Activated CD8-positive, alpha-beta memory T cell treated with anti-CD3 and anti-CD28 coated beads, Interleukin-2, amount 10 ng/mL, durations not matched to agents 7 days and 5 days (primary cell): ENCODE data around the gene TMEM30A. TPM values are rescaled to one million over a fixed set of nuclear protein-coding genes. Genes with fewer than 3 reads are reported as not detected.

Source experiments
- ATAC-seq: fragments of 150-1000 bp; cut with Tn5 transposase; one replicate; pipeline ENCODE4 v1.10.0; 2021; ENCODE audit warnings: moderate library complexity
- CTCF ChIA-PET: fragments of 350-600 bp; sonication (Branson Sonifier 250); formaldehyde crosslinking; loops from one replicate; lab custom pipeline; 2021; ENCODE audit warnings: antibody characterized with exemption; lab: Charles Lee
- DNase-seq: peaks from one replicate; pipeline ENCODE4 v3.0.0-alpha.2; 2020
- H3K27ac Mint-ChIP-seq: one replicate; pipeline ENCODE4 v1.8.0; 2021; ENCODE audit warnings: mild to moderate bottlenecking, mixed read lengths
- H3K27me3 Mint-ChIP-seq: one replicate; pipeline ENCODE4 v1.8.0; 2021; ENCODE audit warnings: mixed read lengths
- H3K36me3 Mint-ChIP-seq: one replicate; pipeline ENCODE4 v1.8.0; 2021; ENCODE audit warnings: mild to moderate bottlenecking, mixed read lengths
- H3K4me1 Mint-ChIP-seq: one replicate; pipeline ENCODE4 v1.8.0; 2021; ENCODE audit warnings: mixed read lengths
- H3K4me3 Mint-ChIP-seq: one replicate; pipeline ENCODE4 v1.8.0; 2021; ENCODE audit warnings: mild to moderate bottlenecking, moderate library complexity, mixed read lengths
- H3K9me3 Mint-ChIP-seq: one replicate; pipeline ENCODE4 v1.8.0; 2022; ENCODE audit warnings: low read depth, mixed read lengths
- total RNA-seq, 2 experiments: library from RNA; stranded (reverse); gene quantifications; one replicate each; pipeline ENCODE4 v1.2.3, GENCODE V29; 2021

Gene TMEM30A
- total RNA-seq, 2 experiments from 2014 or later, result 39.9 to 54.4 TPM

- H3K4me3 Mint-ChIP-seq, result no peak overlapping the region
- H3K9me3 Mint-ChIP-seq, result no peaks in the 10 kb centered on the region
- no peak overlapping the region for H3K27ac Mint-ChIP-seq
- DNase-seq, result no peak
- CTCF ChIA-PET, result interaction anchor here (0.7 kb wide), 1 partner anchor 18 kb away, joined by 3 read pairs; no protein-coding TSS in a partner anchor
- peaks cover 36% of the 10 kb centered on the region for H3K36me3 Mint-ChIP-seq
- ATAC-seq, result no peak
- H3K27me3 Mint-ChIP-seq, result no peaks in the 10 kb centered on the region
- H3K4me1 Mint-ChIP-seq, result peaks cover 11% of the 10 kb centered on the region
Measured at GRCh38 chr6:75236630-75237029, 48.0 kb downstream of the TMEM30A start.

GRCh38 chr6:75235271-75235670 lies 49.3 kb downstream of the TMEM30A start:
- H3K4me3 Mint-ChIP-seq, result no peak overlapping the region
- no peak for ATAC-seq
- CTCF ChIA-PET, result interaction anchor here (0.6 kb wide), 1 partner anchor 328 kb away, joined by 3 read pairs; no protein-coding TSS in a partner anchor
- H3K27me3 Mint-ChIP-seq, result no peaks in the 10 kb centered on the region
- H3K36me3 Mint-ChIP-seq, result peaks cover 29% of the 10 kb centered on the region
- no peak overlapping the region for H3K27ac Mint-ChIP-seq
- DNase-seq, result no peak
- H3K4me1 Mint-ChIP-seq, result peaks cover 4% of the 10 kb centered on the region
- H3K9me3 Mint-ChIP-seq, result no peaks in the 10 kb centered on the region

- Mint-ChIP-seq H3K4me1 (peaks cover 4% of the 10 kb centered on the region), H3K4me3 (no peak overlapping the region), H3K27ac (no peak overlapping the region), H3K9me3 (no peaks in the 10 kb centered on the region), H3K36me3 (peaks cover 21% of the 10 kb centered on the region), H3K27me3 (no peaks in the 10 kb centered on the region)
- DNase-seq, result no peak
- CTCF ChIA-PET, result no interaction called here
- ATAC-seq, result no peak
Measured at GRCh38 chr6:75234126-75234865, 50.3 kb downstream of the TMEM30A start.

- Mint-ChIP-seq H3K27ac (no peak overlapping the region), H3K9me3 (no peaks in the 10 kb centered on the region), H3K4me1 (peaks cover 2% of the 10 kb centered on the region), H3K36me3 (peaks cover 14% of the 10 kb centered on the region), H3K4me3 (no peak overlapping the region), H3K27me3 (no peaks in the 10 kb centered on the region)
- DNase-seq (no peak), ATAC-seq (no peak)
- CTCF ChIA-PET, result no interaction called here
Measured at GRCh38 chr6:75233092-75233615, 51.4 kb downstream of the TMEM30A start.

GRCh38 chr6:75230484-75231325 lies 53.9 kb downstream of the TMEM30A start:
- H3K4me1 Mint-ChIP-seq, result peaks cover 2% of the 10 kb centered on the region
- no peaks in the 10 kb centered on the region for H3K9me3 Mint-ChIP-seq
- ATAC-seq (no peak), DNase-seq (no peak)
- CTCF ChIA-PET, result no interaction called here
- no peaks in the 10 kb centered on the region for H3K36me3 Mint-ChIP-seq
- H3K27me3 Mint-ChIP-seq, result peaks cover 7% of the 10 kb centered on the region
- H3K4me3 Mint-ChIP-seq, result no peak overlapping the region
- no peak overlapping the region for H3K27ac Mint-ChIP-seq

- DNase-seq (no peak), ATAC-seq (no peak)
- peaks cover 2% of the 10 kb centered on the region for H3K4me1 Mint-ChIP-seq
- H3K27me3 Mint-ChIP-seq, result peaks cover 26% of the 10 kb centered on the region
- H3K9me3 Mint-ChIP-seq, result no peaks in the 10 kb centered on the region
- CTCF ChIA-PET, result interaction anchor here (1.3 to 2.0 kb wide), 2 partner anchors 13 to 15 kb away, joined by 3 to 4 read pairs; no protein-coding TSS in a partner anchor
- no peak overlapping the region for H3K4me3 Mint-ChIP-seq
- H3K36me3 Mint-ChIP-seq, result no peaks in the 10 kb centered on the region
- H3K27ac Mint-ChIP-seq, result no peak overlapping the region
Measured at GRCh38 chr6:75224303-75224926, 60.2 kb downstream of the TMEM30A start.

GRCh38 chr6:75223428-75223827 lies 61.2 kb downstream of the TMEM30A start:
- Mint-ChIP-seq H3K4me3 (no peak overlapping the region), H3K27ac (no peak overlapping the region), H3K36me3 (no peaks in the 10 kb centered on the region), H3K27me3 (peaks cover 29% of the 10 kb centered on the region), H3K4me1 (peaks cover 2% of the 10 kb centered on the region), H3K9me3 (no peaks in the 10 kb centered on the region)
- DNase-seq (no peak), ATAC-seq (no peak)
- CTCF ChIA-PET, result interaction anchor here (0.6 to 2.0 kb wide), 2 partner anchors 12 to 1545 kb away, joined by 3 to 4 read pairs; no protein-coding TSS in a partner anchor

- DNase-seq (no peak), ATAC-seq (no peak)
- Mint-ChIP-seq H3K27me3 (peaks cover 30% of the 10 kb centered on the region), H3K27ac (no peak overlapping the region), H3K4me1 (peaks cover 2% of the 10 kb centered on the region), H3K4me3 (no peak overlapping the region), H3K36me3 (no peaks in the 10 kb centered on the region), H3K9me3 (no peaks in the 10 kb centered on the region)
- CTCF ChIA-PET, result no interaction called here
Measured at GRCh38 chr6:75222261-75222660, 62.3 kb downstream of the TMEM30A start.

GRCh38 chr6:75221116-75221515 lies 63.5 kb downstream of the TMEM30A start:
- DNase-seq (no peak), ATAC-seq (no peak)
- no peak overlapping the region for H3K4me3 Mint-ChIP-seq
- CTCF ChIA-PET, result interaction anchor here (1.0 to 1.5 kb wide), 4 partner anchors 11 to 17 kb away, joined by 3 to 8 read pairs (median 4); partner anchors contain the start of gene COL12A1
- no peaks in the 10 kb centered on the region for H3K9me3 Mint-ChIP-seq
- peaks cover 38% of the 10 kb centered on the region for H3K27me3 Mint-ChIP-seq
- peaks cover 2% of the 10 kb centered on the region for H3K4me1 Mint-ChIP-seq
- no peaks in the 10 kb centered on the region for H3K36me3 Mint-ChIP-seq
- H3K27ac Mint-ChIP-seq, result no peak overlapping the region

GRCh38 chr6:75220357-75220756 lies 64.2 kb downstream of the TMEM30A start:
- ATAC-seq, result no peak
- no peaks in the 10 kb centered on the region for H3K36me3 Mint-ChIP-seq
- no peaks in the 10 kb centered on the region for H3K9me3 Mint-ChIP-seq
- H3K4me1 Mint-ChIP-seq, result no peaks in the 10 kb centered on the region
- no peak for DNase-seq
- H3K27me3 Mint-ChIP-seq, result peaks cover 44% of the 10 kb centered on the region
- CTCF ChIA-PET, result interaction anchor here (1.0 to 1.5 kb wide), 4 partner anchors 10 to 16 kb away, joined by 3 to 8 read pairs (median 4); partner anchors contain the start of gene COL12A1
- H3K4me3 Mint-ChIP-seq, result no peak overlapping the region
- no peak overlapping the region for H3K27ac Mint-ChIP-seq

GRCh38 chr6:75219263-75219662 lies 65.3 kb downstream of the TMEM30A start:
- ATAC-seq (no peak), DNase-seq (no peak)
- H3K27ac Mint-ChIP-seq, result no peak overlapping the region
- CTCF ChIA-PET, result interaction anchor here (0.7 kb wide), 1 partner anchor 8 kb away, joined by 3 read pairs; no protein-coding TSS in a partner anchor
- peaks cover 44% of the 10 kb centered on the region for H3K27me3 Mint-ChIP-seq
- no peaks in the 10 kb centered on the region for H3K36me3 Mint-ChIP-seq
- H3K9me3 Mint-ChIP-seq, result no peaks in the 10 kb centered on the region
- H3K4me1 Mint-ChIP-seq, result no peaks in the 10 kb centered on the region
- H3K4me3 Mint-ChIP-seq, result no peak overlapping the region

- CTCF ChIA-PET, result interaction anchor here (1.3 to 1.5 kb wide), 2 partner anchors 8 to 12 kb away, joined by 5 read pairs; no protein-coding TSS in a partner anchor
- no peak overlapping the region for H3K4me3 Mint-ChIP-seq
Measured at GRCh38 chr6:75217193-75217592, 67.4 kb downstream of the TMEM30A start.

GRCh38 chr6:75215291-75215690 lies 69.3 kb downstream of the TMEM30A start:
- peaks cover 7% of the 10 kb centered on the region for H3K4me1 Mint-ChIP-seq
- H3K9me3 Mint-ChIP-seq, result no peaks in the 10 kb centered on the region
- CTCF ChIA-PET, result no interaction called here
- peaks cover 44% of the 10 kb centered on the region for H3K27me3 Mint-ChIP-seq
- H3K4me3 Mint-ChIP-seq, result no peak overlapping the region
- ATAC-seq (no peak), DNase-seq (no peak)
- H3K36me3 Mint-ChIP-seq, result no peaks in the 10 kb centered on the region
- no peak overlapping the region for H3K27ac Mint-ChIP-seq

More at GRCh38 chr6:75217193-75217592, 67.4 kb downstream of the TMEM30A start:
- Mint-ChIP-seq H3K4me1 (peaks cover 7% of the 10 kb centered on the region), H3K36me3 (no peaks in the 10 kb centered on the region), H3K27ac (no peak overlapping the region), H3K9me3 (no peaks in the 10 kb centered on the region), H3K27me3 (peaks cover 34% of the 10 kb centered on the region)
- ATAC-seq, result no peak
- DNase-seq, result no peak
